ENCODE measurements around the gene GTPBP6.

- TF ChIP-seq CTCF (IDR thresholded peaks at IDR 0.05), result no peak
- no peak for TF ChIP-seq POLR2A (IDR thresholded peaks at IDR 0.05)
- TF ChIP-seq POLR2AphosphoS5 (IDR thresholded peaks at IDR 0.05), result no peak
- TF ChIP-seq EP300 (IDR thresholded peaks at IDR 0.05), result no peak
Measured at GRCh38 chrX:355329-356050, 36.9 kb upstream of the GTPBP6 start.
